Nephron (organoid): ENCODE results near the gene TMEM212.

Experiments used
- H3K27ac Mint-ChIP-seq, 3 experiments: 2 replicates each; pipeline ENCODE4 v1.8.0; 2020; ENCODE audit warnings: mixed read lengths in 3 of 3, mild to moderate bottlenecking in 2 of 3, moderate library complexity in 1 of 3
- H3K27me3 Mint-ChIP-seq: 2 replicates; pipeline ENCODE4 v1.8.0; 2021; ENCODE audit warnings: low read depth, mild to moderate bottlenecking, moderate library complexity, mixed read lengths
- H3K36me3 Mint-ChIP-seq: 2 replicates; pipeline ENCODE4 v1.8.0; 2020; ENCODE audit warnings: low read depth, mixed read lengths
- H3K4me1 Mint-ChIP-seq: 2 replicates; pipeline ENCODE4 v1.8.0; 2020; ENCODE audit warnings: mixed read lengths
- H3K4me3 Mint-ChIP-seq, 3 experiments: 2 replicates each; pipeline ENCODE4 v1.8.0; 2020; ENCODE audit warnings: mild to moderate bottlenecking in 3 of 3, mixed read lengths in 3 of 3, moderate library complexity in 2 of 3
- H3K9me3 Mint-ChIP-seq: 2 replicates; pipeline ENCODE4 v1.8.0; 2020; ENCODE audit warnings: mixed read lengths
- TF ChIP-seq, protein P1 (sequence below), 3 experiments: fragments of 200-600 bp; sonication (generic); IDR thresholded peaks; one replicate each; pipeline ENCODE4 v1.5.0; 2021; ENCODE audit warnings: antibody characterized with exemption in 3 of 3; ENCODE audit not compliant: unreplicated experiment in 3 of 3

Gene TMEM212

DNA sequence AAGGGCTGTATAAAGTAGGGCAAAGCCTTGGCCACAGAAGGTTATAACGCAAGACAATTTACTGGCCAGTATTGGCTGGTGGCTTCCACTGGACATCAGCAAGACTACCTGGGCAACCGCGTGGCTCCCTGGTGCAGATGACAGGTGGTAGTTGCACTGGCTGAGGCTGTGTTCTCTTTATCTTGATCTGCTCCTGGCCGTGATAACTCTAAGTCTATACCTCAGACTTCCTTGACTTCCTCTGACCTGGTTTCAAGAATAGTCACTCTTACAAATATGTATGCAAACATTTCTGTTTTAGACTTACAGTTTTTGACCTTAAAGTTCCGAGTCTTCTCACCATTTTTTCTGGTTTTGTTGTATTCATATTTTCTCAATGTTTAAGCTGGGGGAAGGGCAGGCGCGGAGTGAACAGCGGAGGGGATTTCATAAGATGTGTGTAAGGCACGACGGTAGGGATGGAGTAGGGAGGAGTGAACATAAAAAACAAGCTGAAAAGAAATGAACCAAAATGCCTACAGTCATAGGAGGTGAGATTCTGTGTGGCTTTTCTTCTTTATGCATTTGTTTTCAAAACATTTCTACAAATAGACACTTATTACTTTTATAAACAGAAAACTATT lies 15.2 kb upstream of the TMEM212 start:
- Mint-ChIP-seq H3K4me1 (peaks cover 53% of the 10 kb centered on the region), H3K4me3 (no peak overlapping the region), H3K36me3 (no peaks in the 10 kb centered on the region), H3K27me3 (peaks cover 5% of the 10 kb centered on the region), H3K9me3 (no peaks in the 10 kb centered on the region), H3K27ac (peak overlapping the region in 2 of 3 experiments; percentile 5 to 16)
- TF ChIP-seq, protein P1, sequence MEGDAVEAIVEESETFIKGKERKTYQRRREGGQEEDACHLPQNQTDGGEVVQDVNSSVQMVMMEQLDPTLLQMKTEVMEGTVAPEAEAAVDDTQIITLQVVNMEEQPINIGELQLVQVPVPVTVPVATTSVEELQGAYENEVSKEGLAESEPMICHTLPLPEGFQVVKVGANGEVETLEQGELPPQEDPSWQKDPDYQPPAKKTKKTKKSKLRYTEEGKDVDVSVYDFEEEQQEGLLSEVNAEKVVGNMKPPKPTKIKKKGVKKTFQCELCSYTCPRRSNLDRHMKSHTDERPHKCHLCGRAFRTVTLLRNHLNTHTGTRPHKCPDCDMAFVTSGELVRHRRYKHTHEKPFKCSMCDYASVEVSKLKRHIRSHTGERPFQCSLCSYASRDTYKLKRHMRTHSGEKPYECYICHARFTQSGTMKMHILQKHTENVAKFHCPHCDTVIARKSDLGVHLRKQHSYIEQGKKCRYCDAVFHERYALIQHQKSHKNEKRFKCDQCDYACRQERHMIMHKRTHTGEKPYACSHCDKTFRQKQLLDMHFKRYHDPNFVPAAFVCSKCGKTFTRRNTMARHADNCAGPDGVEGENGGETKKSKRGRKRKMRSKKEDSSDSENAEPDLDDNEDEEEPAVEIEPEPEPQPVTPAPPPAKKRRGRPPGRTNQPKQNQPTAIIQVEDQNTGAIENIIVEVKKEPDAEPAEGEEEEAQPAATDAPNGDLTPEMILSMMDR (IDR thresholded peaks at IDR 0.05; ENCODE audit: unreplicated experiment in 3 of 3), result no peak

DNA sequence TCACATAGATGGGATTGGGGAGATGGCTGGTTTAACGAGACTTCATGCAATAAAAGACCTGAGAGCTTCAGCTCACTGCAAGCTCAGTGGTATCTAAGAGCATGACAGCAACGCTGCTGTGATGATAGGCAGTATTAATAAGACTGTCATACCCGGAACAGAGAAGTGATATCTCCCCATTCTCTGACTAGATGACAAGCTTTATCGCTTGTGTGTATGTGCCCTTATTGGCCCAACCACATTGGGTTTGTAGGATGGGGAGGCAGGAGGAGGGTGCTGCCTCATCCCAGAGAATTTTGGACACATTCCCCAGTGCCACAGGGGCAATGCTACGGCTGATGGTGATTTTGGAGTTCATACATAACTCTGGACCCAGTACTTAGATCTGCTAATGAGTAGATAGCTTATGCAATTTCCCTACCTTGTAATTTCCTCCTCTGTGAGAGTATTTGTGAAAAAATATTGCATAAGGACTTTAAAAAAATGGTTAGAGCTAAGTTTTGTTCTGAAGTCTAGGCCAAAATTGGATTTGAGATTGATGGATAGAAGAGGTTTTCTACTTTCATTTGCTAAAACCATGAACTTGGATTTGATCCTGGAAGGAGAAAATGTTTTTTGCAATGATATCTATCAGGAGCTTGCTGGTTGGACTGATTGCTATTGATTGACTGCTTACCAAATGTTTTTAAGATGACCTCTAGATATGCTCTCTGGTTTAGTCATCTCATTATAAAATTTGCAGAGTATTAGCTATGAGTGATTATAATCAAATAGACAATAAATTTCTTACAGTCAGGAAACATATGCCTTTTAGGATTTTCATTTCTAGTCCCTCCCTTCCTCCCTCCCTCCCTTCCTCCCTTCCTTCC lies 14.0 kb upstream of the TMEM212 start:
- H3K4me1 Mint-ChIP-seq, result peaks cover 50% of the 10 kb centered on the region
- H3K9me3 Mint-ChIP-seq, result no peaks in the 10 kb centered on the region
- TF ChIP-seq, protein P1 (IDR thresholded peaks at IDR 0.05; ENCODE audit: unreplicated experiment in 3 of 3), result no peak
- H3K27me3 Mint-ChIP-seq, result peaks cover 5% of the 10 kb centered on the region
- no peak overlapping the region for H3K4me3 Mint-ChIP-seq
- peak overlapping the region in 2 of 3 experiments; percentile 37 to 65 for H3K27ac Mint-ChIP-seq
- no peaks in the 10 kb centered on the region for H3K36me3 Mint-ChIP-seq

DNA sequence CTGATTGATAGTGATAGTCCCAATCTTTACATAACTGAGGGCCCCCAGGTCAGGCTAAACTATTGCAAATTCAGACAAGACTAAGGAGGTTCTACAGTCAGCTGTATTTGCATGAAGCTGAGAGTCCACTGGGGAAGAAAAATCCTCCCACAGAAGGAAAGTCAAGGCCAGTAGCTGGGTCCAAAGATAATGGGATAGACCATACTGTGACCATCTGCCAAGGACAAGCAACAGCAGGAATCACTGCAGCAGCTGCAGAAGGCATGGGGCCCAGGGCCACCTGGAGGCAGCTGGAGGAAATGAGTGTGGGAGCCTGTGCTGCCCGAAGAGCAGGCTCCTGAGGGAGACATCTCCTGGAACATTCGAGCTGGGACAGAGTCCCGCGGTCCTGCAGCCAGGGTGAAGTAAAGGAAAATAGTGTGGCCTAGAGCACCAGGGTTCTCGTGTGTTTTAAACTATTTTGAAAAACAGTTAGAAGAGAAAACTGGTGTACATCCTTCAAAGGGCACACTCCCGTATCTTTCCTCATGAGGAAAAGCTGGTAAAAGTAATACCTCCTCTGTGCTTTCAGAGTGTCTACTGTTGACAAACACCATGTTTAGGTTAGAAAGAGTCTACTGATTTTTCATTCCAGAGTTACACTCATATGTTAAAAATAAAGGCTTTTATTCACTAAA lies 13.2 kb upstream of the TMEM212 start:
- peak overlapping the region; percentile 8 to 65 (median 37) for H3K27ac Mint-ChIP-seq
- no peaks in the 10 kb centered on the region for H3K36me3 Mint-ChIP-seq
- H3K9me3 Mint-ChIP-seq, result no peaks in the 10 kb centered on the region
- H3K4me1 Mint-ChIP-seq, result peaks cover 48% of the 10 kb centered on the region
- H3K4me3 Mint-ChIP-seq, result no peak overlapping the region
- TF ChIP-seq, protein P1 (IDR thresholded peaks at IDR 0.05; ENCODE audit: unreplicated experiment in 3 of 3), result peak; percentile 74 to 79 (median 76)
- H3K27me3 Mint-ChIP-seq, result peaks cover 5% of the 10 kb centered on the region

DNA sequence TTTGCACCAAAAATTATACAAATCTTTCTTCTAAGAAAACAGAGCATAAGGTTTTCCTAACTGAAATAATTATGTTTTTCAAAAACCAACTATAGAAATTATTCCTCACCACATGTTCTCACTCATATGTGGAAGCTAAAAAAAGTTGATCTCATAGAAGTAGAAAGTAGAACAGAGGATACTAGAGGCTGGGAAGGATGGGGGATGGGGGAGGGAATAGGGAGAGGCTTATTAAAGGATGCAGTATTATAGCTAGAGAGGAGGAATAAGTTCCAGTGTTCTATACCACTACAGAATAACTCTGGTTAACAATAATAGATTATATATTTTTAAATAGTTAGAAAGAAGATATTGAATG lies 12.7 kb upstream of the TMEM212 start:
- peaks cover 43% of the 10 kb centered on the region for H3K4me1 Mint-ChIP-seq
- TF ChIP-seq, protein P1 (IDR thresholded peaks at IDR 0.05; ENCODE audit: unreplicated experiment in 3 of 3), result no peak
- H3K27ac Mint-ChIP-seq, result peak overlapping the region in 2 of 3 experiments; percentile 37 to 65
- no peak overlapping the region for H3K4me3 Mint-ChIP-seq
- H3K36me3 Mint-ChIP-seq, result no peaks in the 10 kb centered on the region
- H3K9me3 Mint-ChIP-seq, result no peaks in the 10 kb centered on the region
- H3K27me3 Mint-ChIP-seq, result peaks cover 5% of the 10 kb centered on the region

DNA sequence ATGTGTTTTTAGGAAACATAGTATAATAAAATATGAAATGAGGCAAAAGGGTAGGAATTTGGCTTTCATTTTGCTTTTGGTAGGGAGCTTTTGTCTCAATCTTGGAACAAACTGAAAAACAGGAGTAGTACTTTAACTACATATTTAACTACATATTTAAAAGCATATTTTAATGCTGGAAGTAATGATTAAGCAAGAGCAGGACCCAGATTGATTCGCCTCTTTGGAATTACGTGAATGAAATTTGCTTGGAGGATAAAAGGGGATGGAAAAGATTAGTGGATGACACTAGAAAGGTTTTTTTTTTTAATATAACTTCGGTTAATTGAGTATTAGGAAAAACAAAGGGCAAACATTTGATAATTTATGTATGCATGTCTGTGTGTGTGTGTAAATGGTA lies 11.2 kb upstream of the TMEM212 start:
- Mint-ChIP-seq H3K9me3 (no peaks in the 10 kb centered on the region), H3K27me3 (peaks cover 5% of the 10 kb centered on the region), H3K4me3 (no peak overlapping the region), H3K27ac (peak overlapping the region in 1 of 3 experiments; percentile 6), H3K36me3 (no peaks in the 10 kb centered on the region), H3K4me1 (peaks cover 36% of the 10 kb centered on the region)
- TF ChIP-seq, protein P1 (IDR thresholded peaks at IDR 0.05; ENCODE audit: unreplicated experiment in 3 of 3), result no peak
